K562 (cell line): ENCODE measurements around the gene EPSTI1. TPM values are rescaled to one million over a fixed set of nuclear protein-coding genes. Genes with fewer than 3 reads are reported as not detected.

ENCODE experiments used
- ATAC-seq: fragments of 200-7000 bp; cut with Tn5 transposase; 3 replicates; pipeline ENCODE4 v1.9.1; 2020; ENCODE audit warnings: moderate library complexity
- BruUV-seq: library from RNA; stranded (reverse); fragments of 400-500 nt; replicated peaks from 2 replicates; lab custom pipeline; 2021; lab: Mats Ljungman, UMichigan
- CTCF ChIA-PET: fragments of 300-600 bp; formaldehyde crosslinking; extraction: SDS; loops from one replicate; lab custom pipeline; 2021; ENCODE audit warnings: low intra/inter-chr PET ratio; lab: Yijun Ruan, JAX
- POLR2A ChIA-PET: fragments of 300-600, 350-650 bp; sonication (Branson Sonifier 250); formaldehyde crosslinking; extraction: SDS; loops from one replicate; lab custom pipeline; 2021; ENCODE audit warnings: antibody characterized with exemption, inconsistent platforms; lab: Yijun Ruan, JAX
- DNase-seq, 4 experiments: peaks; one replicate each; pipeline versions ENCODE4 v3.0.0 to v3.0.0-alpha.2; 2011 to 2018; ENCODE audit warnings: low spot score in 3 of 4, mixed read lengths in 3 of 4; ENCODE audit errors: extremely low read depth in 1 of 4
- FAIRE-seq: peaks from 2 replicates; lab custom pipeline; 2011; peaks lifted over from hg19 to GRCh38; lab: Jason Lieb, UNC
- H2AFZ ChIP-seq: 2 replicates; pipeline ENCODE4 v1.6.0; 2011; ENCODE audit warnings: low read depth, low read length, control low read depth, inconsistent platforms
- H3K27ac ChIP-seq: fragments of 200-600 bp; 3 replicates; pipeline ENCODE4 v1.8.0; 2011; ENCODE audit warnings: low read depth, mild to moderate bottlenecking, control low read depth, inconsistent platforms, low read length, moderate library complexity, mixed read lengths; ENCODE audit errors: extremely low read depth
- H3K27me3 ChIP-seq, 2 experiments: fragments of 300-600 bp in 1 of 2; 2 replicates in 1 of 2; 3 replicates in 1 of 2; pipeline versions ENCODE4 v1.6.0 to v1.8.0; 2011; ENCODE audit warnings: inconsistent platforms in 2 of 2, low read length in 2 of 2, mild to moderate bottlenecking in 1 of 2, mixed read lengths in 1 of 2, moderate library complexity in 1 of 2; ENCODE audit not compliant: control insufficient read depth in 2 of 2, insufficient read depth in 2 of 2
- H3K36me3 ChIP-seq: fragments of 300-600 bp; 3 replicates; pipeline ENCODE4 v1.8.0; 2011; ENCODE audit warnings: mild to moderate bottlenecking, low read length, inconsistent platforms; ENCODE audit not compliant: control insufficient read depth, insufficient read depth
- H3K4me1 ChIP-seq, 2 experiments: fragments of 200-600 bp in 1 of 2; replicated peaks in 1 of 2; 2 replicates in 1 of 2; 3 replicates in 1 of 2; pipeline versions ENCODE4 v1.5.1 to v1.8.0; 2011; ENCODE audit warnings: inconsistent platforms in 2 of 2, low read length in 2 of 2, mild to moderate bottlenecking in 1 of 2, mixed read lengths in 1 of 2, moderate library complexity in 1 of 2; ENCODE audit not compliant: control insufficient read depth in 2 of 2, insufficient read depth in 2 of 2
- H3K4me2 ChIP-seq: 2 replicates; pipeline ENCODE4 v1.6.1; 2011; ENCODE audit warnings: low read length, control low read depth, inconsistent platforms, mixed read lengths; ENCODE audit not compliant: insufficient read depth
- H3K4me3 ChIP-seq: fragments of 200-600 bp; sonication (generic), shearing (Covaris generic); 2 replicates; pipeline ENCODE4 v1.5.1; 2016; ENCODE audit warnings: control low read depth, inconsistent platforms
- H3K79me2 ChIP-seq: fragments of 200-600 bp; 3 replicates; pipeline ENCODE4 v1.8.0; 2011; ENCODE audit warnings: low read length, inconsistent platforms; ENCODE audit not compliant: control insufficient read depth, insufficient read depth
- H3K9ac ChIP-seq, 2 experiments: 2 replicates each; pipeline versions ENCODE4 v1.6.0 to v1.6.1; 2011; ENCODE audit warnings: low read depth in 2 of 2, low read length in 2 of 2, control low read depth in 1 of 2, inconsistent platforms in 1 of 2, mild to moderate bottlenecking in 1 of 2, mixed read lengths in 1 of 2; ENCODE audit not compliant: insufficient read depth in 1 of 2
- H3K9me1 ChIP-seq: one replicate; pipeline ENCODE4 v1.6.0; 2011; ENCODE audit warnings: inconsistent platforms, mild to moderate bottlenecking, low read length, moderate library complexity; ENCODE audit not compliant: control insufficient read depth, insufficient read depth
- H3K9me3 ChIP-seq: replicated peaks from 2 replicates; pipeline ENCODE4 v1.5.1; 2011; ENCODE audit warnings: low read depth, low read length, inconsistent platforms; ENCODE audit not compliant: control insufficient read depth, insufficient read depth
- H4K20me1 ChIP-seq: replicated peaks from 2 replicates; pipeline ENCODE4 v1.6.1; 2011; ENCODE audit warnings: low read length, inconsistent platforms, mixed read lengths; ENCODE audit not compliant: control insufficient read depth, insufficient read depth
- BCOR ChIP-seq: fragments of 450-650 bp; IDR thresholded peaks from 2 replicates; pipeline ENCODE4 v1.6.1; 2016
- E4F1 ChIP-seq: fragments of 250-450 bp; sonication (Bioruptor Pico); IDR thresholded peaks from 2 replicates; pipeline ENCODE4 v1.5.0; 2021; ENCODE audit warnings: mild to moderate bottlenecking, borderline replicate concordance
- ETV1 ChIP-seq: fragments of 450-650 bp; conservative IDR thresholded peaks from 2 replicates; pipeline ENCODE4 v1.6.1; 2016; ENCODE audit warnings: missing genetic modification characterization, control low read depth, low read depth, missing compliant biosample characterization
- MTA3 ChIP-seq: fragments of 450-650 bp; formaldehyde crosslinking; IDR thresholded peaks from 2 replicates; pipeline ENCODE4 v1.6.1; 2017; ENCODE audit warnings: mild to moderate bottlenecking, borderline replicate concordance
- POLR2AphosphoS5 ChIP-seq: IDR thresholded peaks from 2 replicates; pipeline ENCODE4 v1.6.1; 2011; ENCODE audit warnings: mild to moderate bottlenecking, low read depth, low read length, moderate library complexity; ENCODE audit not compliant: control insufficient read depth, insufficient read depth
- SOX6 ChIP-seq: fragments of 450-650 bp; IDR thresholded peaks from 2 replicates; pipeline ENCODE4 v1.6.1; 2014; ENCODE audit warnings: mild to moderate bottlenecking
- ZNF12 ChIP-seq: sonication (generic); formaldehyde crosslinking; IDR thresholded peaks from 2 replicates; pipeline ENCODE4 v1.4.0; 2020; ENCODE audit warnings: mild to moderate bottlenecking, missing genetic modification reagents
- ZNF347 ChIP-seq: fragments of 450-650 bp; formaldehyde crosslinking; IDR thresholded peaks from 2 replicates; pipeline ENCODE4 v1.4.0; 2020; ENCODE audit warnings: low read depth, mild to moderate bottlenecking, moderate library complexity
- ZNF431 ChIP-seq: sonication (generic); formaldehyde crosslinking; IDR thresholded peaks from 2 replicates; pipeline ENCODE4 v1.8.0; 2022; ENCODE audit warnings: mild to moderate bottlenecking, missing genetic modification reagents
- WGBS: fragments of 100-300 bp; shearing (Covaris generic); methylation state at CpG from one replicate; pipeline ENCODE4 v1.1.6; 2016; ENCODE audit warnings: low coverage, mixed read lengths; ENCODE audit not compliant: insufficient coverage; ENCODE audit errors: missing lambda C conversion rate; 5-methylcytosine and 5-hydroxymethylcytosine counted together
- in situ Hi-C: fragments of 300-500 bp; cut with MboI; formaldehyde crosslinking; loops from 4 replicates; pipeline ENCODE4 v1.15.0; 2018; ENCODE audit warnings: inconsistent platforms, mixed read lengths
- intact Hi-C: fragments of 100-400 bp; cut with micrococcal nuclease; formaldehyde crosslinking; loops from 2 replicates; pipeline ENCODE4 v1.14.2; 2022
- polyA plus RNA-seq, 8 experiments: library from polyadenylated mRNA; depleted of rRNA in 4 of 8; stranded (reverse) in 5 of 8; unstranded in 3 of 8; fragments of >200 nt; fragmentation: Nextera tagmentation in 2 of 8; fragmentation: Illumina TruSeq in 1 of 8; extraction: Ambion mirVana in 2 of 8; extraction: Trizol in 1 of 8; gene quantifications; 2 replicates each; pipeline versions ENCODE4 v1.2.1 to v1.2.3, GENCODE V29; 2011 to 2014; ENCODE audit warnings: inconsistent platforms in 1 of 8, missing spikeins in 1 of 8
- total RNA-seq, 7 experiments: library from RNA; depleted of rRNA in 6 of 7; stranded (reverse); fragments of >200 nt in 6 of 7; fragmentation: Illumina TruSeq in 2 of 7; extraction: Trizol in 2 of 7; gene quantifications; 2 replicates each; pipeline versions ENCODE4 v1.2.1 to v1.2.3, GENCODE V29; 2011 to 2021; ENCODE audit warnings: low replicate concordance in 1 of 7

EPSTI1 gene
- total and polyA plus RNA-seq, 9 of the 15 experiments (the other 6 are each of a cell fraction or from before 2014, with no cell fraction given), result 0.18 to 1.0 TPM; not detected in 7

- H3K9me3 ChIP-seq, result no peaks in the 10 kb centered on the region
- no peaks in the 10 kb centered on the region for H3K27me3 ChIP-seq
- H3K27ac ChIP-seq, result no peak overlapping the region
- BruUV-seq, result no TSS peak
- no peaks in the 10 kb centered on the region for H3K36me3 ChIP-seq
- POLR2A ChIA-PET, result no interaction called here
- CTCF ChIA-PET, result no interaction called here
- no peak for TF ChIP-seq SOX6
- no peak for TF ChIP-seq ETV1
- no peak for TF ChIP-seq ZNF12 (CRISPR knock-in tag)
- no peak for TF ChIP-seq POLR2AphosphoS5
- no peak for TF ChIP-seq ZNF431
- no peak for TF ChIP-seq BCOR
- TF ChIP-seq ZNF347, result no peak
- TF ChIP-seq MTA3, result no peak
- TF ChIP-seq E4F1 (CRISPR knock-in tag), result no peak
- no peak overlapping the region for H3K9ac ChIP-seq
- WGBS, result 0% methylated on average over 1 of the region's 1 CpG
- no peaks in the 10 kb centered on the region for H3K4me1 ChIP-seq
- no peaks in the 10 kb centered on the region for H3K79me2 ChIP-seq
- DNase-seq (no peak), ATAC-seq (no peak), FAIRE-seq (no peak)
- no peak overlapping the region for H3K4me2 ChIP-seq
- in situ Hi-C loops, result no loop called here
- no peaks in the 10 kb centered on the region for H4K20me1 ChIP-seq
- no peak overlapping the region for H2AFZ ChIP-seq
- no peak overlapping the region for H3K4me3 ChIP-seq
- no peaks in the 10 kb centered on the region for H3K9me1 ChIP-seq
- intact Hi-C loops, result no loop called here
Observed at GRCh38 chr13:43009506-43009905, 17.5 kb upstream of the EPSTI1 start.
